ENCODE data around the gene NR3C1.

- TF ChIP-seq CTCF (IDR thresholded peaks at IDR 0.05) = no peak
- TF ChIP-seq EZH2 (IDR thresholded peaks at IDR 0.05) = no peak
Measured at GRCh38 chr5:143268388-143268787, 135.1 kb downstream of the NR3C1 start.

Data from neural progenitor cell (in vitro differentiated cells).